K562 (cell line): ENCODE data around the gene RAB31. TPM values are rescaled to one million over a fixed set of nuclear protein-coding genes. Genes with fewer than 3 reads are reported as not detected.

Source experiments
- ASH1L ChIP-seq: fragments of 450-650 bp; IDR thresholded peaks from 2 replicates; pipeline ENCODE4 v1.6.1; 2018; ENCODE audit warnings: borderline replicate concordance, mild to moderate bottlenecking, low read depth; ENCODE audit not compliant: partially characterized antibody
- BRF2 ChIP-seq: IDR thresholded peaks from 3 replicates; pipeline ENCODE4 v1.6.1; 2011; ENCODE audit warnings: borderline replicate concordance, mild to moderate bottlenecking; ENCODE audit not compliant: insufficient read length, insufficient read depth
- CREBBP ChIP-seq: IDR thresholded peaks from one replicate; pipeline ENCODE4 v1.6.1; 2012; ENCODE audit warnings: low read depth, mild to moderate bottlenecking, control low read depth, inconsistent platforms, low read length
- CREM ChIP-seq: IDR thresholded peaks from 2 replicates; pipeline ENCODE4 v1.6.1; 2014; ENCODE audit warnings: antibody characterized with exemption, low read depth
- CSDE1 ChIP-seq, 2 experiments: fragments of 450-650 bp; IDR thresholded peaks; 2 replicates each; pipeline ENCODE4 v1.6.1; 2016; ENCODE audit warnings: mild to moderate bottlenecking in 1 of 2
- ETV1 ChIP-seq: fragments of 450-650 bp; conservative IDR thresholded peaks from 2 replicates; pipeline ENCODE4 v1.6.1; 2016; ENCODE audit warnings: missing genetic modification characterization, control low read depth, low read depth, missing compliant biosample characterization
- FIP1L1 ChIP-seq: fragments of 200-400 bp; formaldehyde crosslinking; IDR thresholded peaks from 2 replicates; pipeline ENCODE4 v1.6.1; 2018; ENCODE audit warnings: mild to moderate bottlenecking, low read depth, low read length; ENCODE audit not compliant: poor library complexity, severe bottlenecking
- JUND ChIP-seq, 2 experiments: IDR thresholded peaks; 2 replicates in 1 of 2; 3 replicates in 1 of 2; pipeline ENCODE4 v1.6.1; 2011; ENCODE audit warnings: borderline replicate concordance in 2 of 2, low read depth in 2 of 2, low read length in 2 of 2, improper control_type of control experiment in 1 of 2, missing biosample characterization in 1 of 2, missing genetic modification characterization in 1 of 2, missing genetic modification reagents in 1 of 2
- KLF6 ChIP-seq: fragments of 250-450 bp; sonication (Bioruptor Pico); IDR thresholded peaks from 2 replicates; pipeline ENCODE4 v1.4.0; 2020; ENCODE audit warnings: mild to moderate bottlenecking, moderate library complexity, borderline replicate concordance
- MTA3 ChIP-seq: fragments of 450-650 bp; formaldehyde crosslinking; IDR thresholded peaks from 2 replicates; pipeline ENCODE4 v1.6.1; 2017; ENCODE audit warnings: mild to moderate bottlenecking, borderline replicate concordance
- NR2C1 ChIP-seq, 2 experiments: fragments of 450-650 bp; IDR thresholded peaks; 2 replicates each; pipeline ENCODE4 v1.6.1; 2017; ENCODE audit warnings: mild to moderate bottlenecking in 2 of 2, antibody characterized with exemption in 1 of 2, inconsistent platforms in 1 of 2, missing compliant biosample characterization in 1 of 2, missing genetic modification characterization in 1 of 2
- NR2F6 ChIP-seq: fragments of 450-650 bp; formaldehyde crosslinking; IDR thresholded peaks from 2 replicates; pipeline ENCODE4 v1.4.0; 2020; ENCODE audit warnings: mild to moderate bottlenecking
- NR4A1 ChIP-seq, 2 experiments: fragments of 250-450 bp in 1 of 2; fragments of 450-650 bp in 1 of 2; sonication (Bioruptor Pico) in 1 of 2; IDR thresholded peaks; 2 replicates each; pipeline versions ENCODE4 v1.4.0 to v1.6.1; 2016 to 2020; ENCODE audit warnings: mild to moderate bottlenecking in 2 of 2, missing compliant biosample characterization in 1 of 2, missing genetic modification characterization in 1 of 2, moderate library complexity in 1 of 2
- PHB ChIP-seq: fragments of 250-450 bp; sonication (Bioruptor Pico); IDR thresholded peaks from 2 replicates; pipeline ENCODE4 v1.5.0; 2021
- RBM15 ChIP-seq: fragments of 200-400 bp; formaldehyde crosslinking; IDR thresholded peaks from 2 replicates; pipeline ENCODE4 v1.6.1; 2018; ENCODE audit warnings: mild to moderate bottlenecking, low read length, moderate library complexity; ENCODE audit not compliant: insufficient read depth
- TRIM24 ChIP-seq, 2 experiments: fragments of 450-650 bp; IDR thresholded peaks; 2 replicates each; pipeline ENCODE4 v1.6.1; 2016
- ZFP30 ChIP-seq: fragments of 250-450 bp; sonication (Bioruptor Pico); IDR thresholded peaks from 2 replicates; pipeline ENCODE4 v1.8.0; 2022; ENCODE audit warnings: moderate library complexity, mild to moderate bottlenecking, inconsistent platforms, borderline replicate concordance
- ZKSCAN1 ChIP-seq: fragments of 150-350 bp; IDR thresholded peaks from 2 replicates; pipeline ENCODE4 v1.6.1; 2016; ENCODE audit warnings: low read depth, low read length
- ZNF184 ChIP-seq: sonication (generic); formaldehyde crosslinking; IDR thresholded peaks from 2 replicates; pipeline ENCODE4 v1.5.0; 2020; ENCODE audit warnings: missing genetic modification reagents
- ZNF232 ChIP-seq: sonication (generic); formaldehyde crosslinking; IDR thresholded peaks from 2 replicates; pipeline ENCODE4 v1.8.0; 2022; ENCODE audit warnings: mild to moderate bottlenecking, missing genetic modification reagents
- ZNF384 ChIP-seq: IDR thresholded peaks from 2 replicates; pipeline ENCODE4 v1.6.1; 2012; ENCODE audit warnings: low read depth, low read length, improper control_type of control experiment
- ZNF584 ChIP-seq: fragments of 200-800 bp; sonication (Bioruptor generic); IDR thresholded peaks from 2 replicates; pipeline ENCODE4 v1.6.1; 2016; ENCODE audit warnings: low read depth, mild to moderate bottlenecking, missing genetic modification characterization, missing compliant biosample characterization
- polyA plus RNA-seq, 8 experiments: library from polyadenylated mRNA; depleted of rRNA in 4 of 8; stranded (reverse) in 5 of 8; unstranded in 3 of 8; fragments of >200 nt; fragmentation: Nextera tagmentation in 2 of 8; fragmentation: Illumina TruSeq in 1 of 8; extraction: Ambion mirVana in 2 of 8; extraction: Trizol in 1 of 8; gene quantifications; 2 replicates each; pipeline versions ENCODE4 v1.2.1 to v1.2.3, GENCODE V29; 2011 to 2014; ENCODE audit warnings: inconsistent platforms in 1 of 8, missing spikeins in 1 of 8
- total RNA-seq, 7 experiments: library from RNA; depleted of rRNA in 6 of 7; stranded (reverse); fragments of >200 nt in 6 of 7; fragmentation: Illumina TruSeq in 2 of 7; extraction: Trizol in 2 of 7; gene quantifications; 2 replicates each; pipeline versions ENCODE4 v1.2.1 to v1.2.3, GENCODE V29; 2011 to 2021; ENCODE audit warnings: low replicate concordance in 1 of 7
- TF ChIP-seq, protein P1 (sequence below): fragments of 250-450 bp; sonication (Bioruptor Pico); IDR thresholded peaks from 2 replicates; pipeline ENCODE4 v1.4.0; 2020

RAB31 gene
- total and polyA plus RNA-seq, 9 of the 15 experiments (the other 6 are each of a cell fraction or from before 2014, with no cell fraction given): 20.7 to 70.4 (median 41.3) TPM

DNA sequence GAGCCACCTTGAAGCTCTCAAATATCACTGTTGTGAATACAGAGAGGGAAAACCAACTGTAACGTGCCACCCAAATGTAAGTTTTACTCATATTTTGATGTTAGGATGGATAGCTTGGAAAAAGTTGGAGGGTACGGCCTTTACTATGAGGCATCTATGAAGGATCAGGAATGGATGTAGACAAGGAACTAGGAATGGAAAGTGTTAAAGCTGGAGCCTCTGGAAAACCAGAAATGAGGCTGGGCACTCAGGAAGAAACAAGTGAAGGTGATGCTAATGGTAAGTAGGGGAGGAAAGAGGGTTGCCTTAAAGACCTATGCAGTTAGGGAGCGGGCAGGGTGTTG, 177.9 kb downstream of the RAB31 start (continued):
- TF ChIP-seq, protein P1, sequence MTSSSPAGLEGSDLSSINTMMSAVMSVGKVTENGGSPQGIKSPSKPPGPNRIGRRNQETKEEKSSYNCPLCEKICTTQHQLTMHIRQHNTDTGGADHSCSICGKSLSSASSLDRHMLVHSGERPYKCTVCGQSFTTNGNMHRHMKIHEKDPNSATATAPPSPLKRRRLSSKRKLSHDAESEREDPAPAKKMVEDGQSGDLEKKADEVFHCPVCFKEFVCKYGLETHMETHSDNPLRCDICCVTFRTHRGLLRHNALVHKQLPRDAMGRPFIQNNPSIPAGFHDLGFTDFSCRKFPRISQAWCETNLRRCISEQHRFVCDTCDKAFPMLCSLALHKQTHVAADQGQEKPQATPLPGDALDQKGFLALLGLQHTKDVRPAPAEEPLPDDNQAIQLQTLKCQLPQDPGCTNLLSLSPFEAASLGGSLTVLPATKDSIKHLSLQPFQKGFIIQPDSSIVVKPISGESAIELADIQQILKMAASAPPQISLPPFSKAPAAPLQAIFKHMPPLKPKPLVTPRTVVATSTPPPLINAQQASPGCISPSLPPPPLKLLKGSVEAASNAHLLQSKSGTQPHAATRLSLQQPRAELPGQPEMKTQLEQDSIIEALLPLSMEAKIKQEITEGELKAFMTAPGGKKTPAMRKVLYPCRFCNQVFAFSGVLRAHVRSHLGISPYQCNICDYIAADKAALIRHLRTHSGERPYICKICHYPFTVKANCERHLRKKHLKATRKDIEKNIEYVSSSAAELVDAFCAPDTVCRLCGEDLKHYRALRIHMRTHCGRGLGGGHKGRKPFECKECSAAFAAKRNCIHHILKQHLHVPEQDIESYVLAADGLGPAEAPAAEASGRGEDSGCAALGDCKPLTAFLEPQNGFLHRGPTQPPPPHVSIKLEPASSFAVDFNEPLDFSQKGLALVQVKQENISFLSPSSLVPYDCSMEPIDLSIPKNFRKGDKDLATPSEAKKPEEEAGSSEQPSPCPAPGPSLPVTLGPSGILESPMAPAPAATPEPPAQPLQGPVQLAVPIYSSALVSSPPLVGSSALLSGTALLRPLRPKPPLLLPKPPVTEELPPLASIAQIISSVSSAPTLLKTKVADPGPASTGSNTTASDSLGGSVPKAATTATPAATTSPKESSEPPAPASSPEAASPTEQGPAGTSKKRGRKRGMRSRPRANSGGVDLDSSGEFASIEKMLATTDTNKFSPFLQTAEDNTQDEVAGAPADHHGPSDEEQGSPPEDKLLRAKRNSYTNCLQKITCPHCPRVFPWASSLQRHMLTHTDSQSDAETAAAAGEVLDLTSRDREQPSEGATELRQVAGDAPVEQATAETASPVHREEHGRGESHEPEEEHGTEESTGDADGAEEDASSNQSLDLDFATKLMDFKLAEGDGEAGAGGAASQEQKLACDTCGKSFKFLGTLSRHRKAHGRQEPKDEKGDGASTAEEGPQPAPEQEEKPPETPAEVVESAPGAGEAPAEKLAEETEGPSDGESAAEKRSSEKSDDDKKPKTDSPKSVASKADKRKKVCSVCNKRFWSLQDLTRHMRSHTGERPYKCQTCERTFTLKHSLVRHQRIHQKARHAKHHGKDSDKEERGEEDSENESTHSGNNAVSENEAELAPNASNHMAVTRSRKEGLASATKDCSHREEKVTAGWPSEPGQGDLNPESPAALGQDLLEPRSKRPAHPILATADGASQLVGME (CRISPR knock-in tag): no peak
- no peak for TF ChIP-seq FIP1L1
- TF ChIP-seq CREM: no peak
- TF ChIP-seq NR2C1 (IDR thresholded peaks at IDR 0.05): no peak
- 0 out of 2 replicates have a peak, but pooled peaks have one; percentile 1 for TF ChIP-seq NR2C1 (tag; IDR thresholded peaks at IDR 0.05)
- TF ChIP-seq MTA3: 0 out of 2 replicates have a peak, but pooled peaks have one; percentile 29
- no peak for TF ChIP-seq ZNF232 (CRISPR knock-in tag)
- TF ChIP-seq KLF6: no peak
- no peak for TF ChIP-seq RBM15
- no peak for TF ChIP-seq NR4A1 (CRISPR knock-in tag; IDR thresholded peaks at IDR 0.05)
- TF ChIP-seq NR4A1 (tag; IDR thresholded peaks at IDR 0.05): peak; percentile 70; the same call in 1 of the 2 replicates
- no peak for TF ChIP-seq ZKSCAN1
- no peak for TF ChIP-seq TRIM24 (IDR thresholded peaks at IDR 0.05)
- TF ChIP-seq NR2F6 (CRISPR knock-in tag): no peak
- TF ChIP-seq ETV1 (tag): 0 out of 2 replicates have a peak, but pooled peaks have one; percentile 3
- no peak for TF ChIP-seq CREBBP
- peak in 1 of 2 experiments; percentile 51; a peak in 1 of 4 replicates for TF ChIP-seq CSDE1 (IDR thresholded peaks at IDR 0.05)
- no peak for TF ChIP-seq JUND (IDR thresholded peaks at IDR 0.05; ENCODE audit: borderline replicate concordance, low read depth, low read length)
- TF ChIP-seq JUND (tag; IDR thresholded peaks at IDR 0.05; ENCODE audit: borderline replicate concordance, low read depth, low read length): 0 out of 3 replicates have a peak, but pooled peaks have one; percentile 2
- no peak for TF ChIP-seq ZNF584
- TF ChIP-seq BRF2: no peak
- TF ChIP-seq ZNF384: no peak
- TF ChIP-seq ZNF184 (CRISPR knock-in tag): no peak
- no peak for TF ChIP-seq ZFP30 (CRISPR knock-in tag)
- peak; percentile 20 for TF ChIP-seq ASH1L
- no peak for TF ChIP-seq PHB (CRISPR knock-in tag)
